Lung microvascular endothelial cell (primary cell): Measurements from ENCODE around the gene SPACDR. TPM values are rescaled to one million over a fixed set of nuclear protein-coding genes. Genes with fewer than 3 reads are reported as not detected.

ENCODE experiments used
- DNase-seq, 2 donors: peaks; one replicate each; pipeline versions ENCODE4 v3.0.0 to v3.0.0-alpha.2; 2010; ENCODE audit warnings: low read depth in 2 of 2
- total RNA-seq: library from RNA; depleted of rRNA; stranded (reverse); fragments of >200 nt; gene quantifications from 2 replicates; pipeline ENCODE4 v1.2.1, GENCODE V29; 2014

SPACDR gene
- total RNA-seq, 1 donor from 2014 or later: 0.40 TPM

DNA sequence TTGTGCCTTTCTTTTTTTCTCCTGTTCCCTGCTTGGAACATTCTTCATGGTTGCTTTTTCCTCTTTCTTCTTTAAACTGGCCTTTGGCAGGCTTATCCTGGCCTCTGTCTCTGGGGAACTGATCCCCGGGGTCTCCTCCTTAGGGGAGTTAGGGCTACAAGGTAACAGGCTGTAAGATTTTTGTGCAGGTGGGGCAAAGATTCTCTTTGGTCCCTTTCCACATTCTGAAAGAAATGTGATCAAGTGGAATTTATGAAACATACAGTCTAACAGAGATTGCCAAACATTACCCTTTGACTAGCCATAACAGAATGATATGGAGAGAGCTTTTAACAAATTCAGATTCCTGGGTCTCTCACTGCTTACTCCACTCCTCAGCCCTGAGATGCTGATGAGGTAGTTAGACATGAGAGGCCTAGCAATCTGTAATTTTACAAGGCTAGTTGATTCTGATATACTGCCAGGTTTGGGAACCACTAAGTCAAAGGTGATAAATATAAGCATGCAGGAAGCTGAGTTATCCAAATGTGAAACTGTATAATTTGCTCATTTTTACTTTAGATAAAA, 44.3 kb downstream of the SPACDR start:
- no peak for DNase-seq

- no peak for DNase-seq
Observed at GRCh38 chr7:100418930-100419659, 45.0 kb downstream of the SPACDR start.

DNA sequence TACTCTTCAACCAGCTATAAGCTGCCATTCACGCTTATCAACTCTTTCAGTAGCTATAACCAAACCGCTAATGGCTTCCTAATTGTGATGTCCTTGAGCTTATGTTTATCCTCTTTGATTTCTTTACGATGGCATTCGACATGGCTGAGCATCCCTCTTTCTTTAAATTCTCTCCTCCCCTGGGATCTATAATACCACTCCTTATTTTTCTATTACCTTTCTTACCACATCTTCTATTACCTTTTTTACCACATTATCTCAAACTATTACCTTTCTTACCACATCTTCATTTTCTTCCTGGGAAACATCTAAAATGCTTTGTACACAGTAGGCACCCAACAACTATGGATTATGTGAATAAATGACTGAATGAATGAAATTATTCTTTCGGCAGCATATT, 48.6 kb downstream of the SPACDR start:
- no peak for DNase-seq

- no peak for DNase-seq
Observed at GRCh38 chr7:100413889-100414288, 50.2 kb downstream of the SPACDR start.

DNA sequence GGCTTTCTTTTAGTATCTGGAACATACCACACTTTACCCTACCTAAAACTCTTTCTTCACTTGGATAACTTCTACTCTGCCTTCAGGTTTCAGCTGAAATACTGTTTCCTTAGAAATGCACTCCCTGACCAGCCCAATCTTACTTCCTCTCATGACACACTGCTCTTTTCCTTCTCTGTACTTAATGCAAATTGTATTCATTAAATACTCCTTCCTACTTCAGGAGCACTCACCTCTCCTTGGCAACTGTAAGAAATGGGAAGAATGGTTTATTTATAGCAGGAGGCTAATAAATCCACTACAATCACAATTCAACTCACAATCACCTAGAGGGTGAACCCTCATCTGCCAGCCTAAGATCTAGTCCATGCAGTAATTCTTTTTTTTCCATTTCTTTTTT, 50.7 kb downstream of the SPACDR start:
- DNase-seq: no peak

GRCh38 chr7:100411101-100411500, 53.0 kb downstream of the SPACDR start:
- no peak for DNase-seq

GRCh38 chr7:100407285-100408180, 56.5 kb downstream of the SPACDR start:
- DNase-seq: peak; percentile 74 to 81

DNA sequence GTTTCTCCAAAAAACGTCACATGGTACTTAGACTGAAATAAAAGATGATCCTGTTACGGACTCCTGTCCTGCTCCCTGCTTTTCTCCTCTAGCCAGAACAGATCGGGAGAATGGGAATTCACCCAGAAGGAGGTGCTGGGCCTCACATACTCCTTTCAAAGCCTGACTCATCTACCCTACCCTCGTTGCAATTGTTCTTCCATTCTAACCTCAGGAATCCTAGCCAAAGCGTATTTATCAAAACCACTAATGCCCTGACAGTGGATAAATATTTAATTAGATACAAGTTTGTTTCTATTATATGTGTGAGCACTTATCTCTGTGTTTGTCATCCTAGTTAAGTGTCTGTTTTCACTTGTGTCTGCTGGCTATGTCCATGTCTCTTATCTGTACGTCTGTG, 57.3 kb downstream of the SPACDR start:
- DNase-seq: peak in 1 of 2 donors; percentile 27

Other genes with a start within 250 kb of the SPACDR start
- not detected in 2 replicates for gene PVRIG, start 244.3 kb downstream of the SPACDR start, total RNA-seq
- not detected in 2 replicates for gene SPDYE3, start 156.6 kb downstream of the SPACDR start, total RNA-seq
- gene PILRB, start 106.1 kb downstream of the SPACDR start, total RNA-seq: 5.2 and 21.6 TPM in 2 replicates
- 0.20 and 0.22 TPM in 2 replicates for gene PILRA, start 90.8 kb downstream of the SPACDR start, total RNA-seq
- gene ZCWPW1, start 35.6 kb downstream of the SPACDR start, total RNA-seq: 0.44 and 0.79 TPM in 2 replicates
- gene MEPCE, start 34.4 kb downstream of the SPACDR start, total RNA-seq: 25.1 and 40.5 TPM in 2 replicates
- 8.1 and 11.3 TPM in 2 replicates for gene PPP1R35, start 27.8 kb downstream of the SPACDR start, total RNA-seq
- 21.6 and 25.8 TPM in 2 replicates for gene TSC22D4, start 15.0 kb upstream of the SPACDR start, total RNA-seq
- gene NYAP1, start 19.7 kb upstream of the SPACDR start, total RNA-seq: 2.0 and 6.3 TPM in 2 replicates
- 25.5 and 74.2 TPM in 2 replicates for gene AGFG2, start 74.9 kb upstream of the SPACDR start, total RNA-seq
- not detected in 2 replicates for gene SAP25, start 109.6 kb upstream of the SPACDR start, total RNA-seq
- 5.8 and 6.3 TPM in 2 replicates for gene LRCH4, start 121.9 kb upstream of the SPACDR start, total RNA-seq
- under 0.01 and 0.20 TPM in 2 replicates for gene FBXO24, start 122.1 kb upstream of the SPACDR start, total RNA-seq
- 0.22 TPM in 1 of 2 replicates, not detected in the other for gene PCOLCE, start 138.1 kb upstream of the SPACDR start, total RNA-seq
- 5.2 and 5.4 TPM in 2 replicates for gene MOSPD3, start 148.3 kb upstream of the SPACDR start, total RNA-seq
- gene TFR2, start 177.3 kb upstream of the SPACDR start, total RNA-seq: under 0.01 TPM in 2 replicates
- gene ACTL6B, start 192.2 kb upstream of the SPACDR start, total RNA-seq: not detected in 2 replicates
- 72.1 and 76.4 TPM in 2 replicates for gene GNB2, start 209.5 kb upstream of the SPACDR start, total RNA-seq
- gene GIGYF1, start 230.0 kb upstream of the SPACDR start, total RNA-seq: 8.1 and 14.9 TPM in 2 replicates
- gene POP7, start 241.9 kb upstream of the SPACDR start, total RNA-seq: 28.1 and 33.3 TPM in 2 replicates